B cell (primary cell): Measurements from ENCODE around the gene AFF3. TPM values are rescaled to one million over a fixed set of nuclear protein-coding genes. Genes with fewer than 3 reads are reported as not detected.

Experiments
- ATAC-seq: fragments of 200-7000 bp; cut with Tn5 transposase; one replicate; pipeline ENCODE4 v1.10.0; 2021; ENCODE audit warnings: low read depth, mild to moderate bottlenecking, moderate number of reproducible peaks, moderate library complexity
- CTCF ChIA-PET: fragments of 350-600 bp; sonication (Branson Sonifier 250); formaldehyde crosslinking; loops from one replicate; lab custom pipeline; 2021; ENCODE audit warnings: antibody characterized with exemption, inconsistent platforms; lab: Charles Lee
- POLR2A ChIA-PET: fragments of 350-600 bp; sonication (Branson Sonifier 250); formaldehyde crosslinking; loops from one replicate; lab custom pipeline; 2021; ENCODE audit warnings: antibody characterized with exemption; lab: Charles Lee
- DNase-seq: peaks from one replicate; pipeline ENCODE4 v3.0.0; 2013
- H2AFZ ChIP-seq: 2 replicates; pipeline ENCODE4 v1.6.1; 2012; ENCODE audit warnings: mild to moderate bottlenecking, low read depth, low read length; ENCODE audit not compliant: insufficient read depth, poor library complexity, severe bottlenecking
- H3K27ac ChIP-seq, 2 donors: 1 replicate in 1 of 2; 2 replicates in 1 of 2; pipeline ENCODE4 v1.5.1; 2012 to 2013; ENCODE audit warnings: low read length in 2 of 2, mild to moderate bottlenecking in 2 of 2, moderate library complexity in 1 of 2
- H3K27me3 ChIP-seq, 4 experiments: fragments of 200-600 bp in 1 of 4; sonication (generic) in 1 of 4; replicated peaks in 1 of 4; 1 replicate in 2 of 4; 2 replicates in 2 of 4; pipeline versions ENCODE4 v1.6.1 to v1.7.0; 2013 to 2016; ENCODE audit warnings: low read length in 3 of 4, mild to moderate bottlenecking in 2 of 4, mixed read lengths in 1 of 4, moderate library complexity in 1 of 4; ENCODE audit not compliant: insufficient read depth in 4 of 4, control insufficient read depth in 3 of 4; ENCODE audit errors: control extremely low read depth in 1 of 4
- H3K36me3 ChIP-seq, 2 experiments: replicated peaks in 1 of 2; 1 replicate in 1 of 2; 2 replicates in 1 of 2; pipeline versions ENCODE4 v1.6.1 to v1.7.1; 2013; ENCODE audit warnings: low read length in 1 of 2; ENCODE audit not compliant: insufficient read depth in 2 of 2, control insufficient read depth in 1 of 2; ENCODE audit errors: control extremely low read depth in 1 of 2, extremely low read depth in 1 of 2
- H3K4me1 ChIP-seq, 2 donors: fragments of 200-600 bp in 1 of 2; sonication (generic) in 1 of 2; 1 replicate in 1 of 2; 2 replicates in 1 of 2; pipeline versions ENCODE4 v1.5.1 to v1.6.1; 2013 to 2017; ENCODE audit warnings: low read length in 2 of 2; ENCODE audit not compliant: control insufficient read depth in 2 of 2, insufficient read depth in 2 of 2
- H3K4me2 ChIP-seq: replicated peaks from 2 replicates; pipeline ENCODE3; 2012; ENCODE audit warnings: mild to moderate bottlenecking, low read depth, low read length; ENCODE audit not compliant: poor library complexity, severe bottlenecking
- H3K4me3 ChIP-seq, 5 experiments: fragments of 200-600 bp in 1 of 5; sonication (generic) in 1 of 5; 1 replicate in 3 of 5; 2 replicates in 2 of 5; pipeline versions ENCODE4 v1.5.1 to v1.7.0; 2011 to 2016; ENCODE audit warnings: low read length in 4 of 5, mild to moderate bottlenecking in 4 of 5, low read depth in 2 of 5, control low read depth in 1 of 5, moderate library complexity in 1 of 5; ENCODE audit not compliant: insufficient read depth in 1 of 5; ENCODE audit errors: control extremely low read depth in 1 of 5, extremely low read depth in 1 of 5
- H3K79me2 ChIP-seq: fragments of 200-600 bp; sonication (generic); one replicate; pipeline ENCODE4 v1.6.0; 2016; ENCODE audit warnings: low read length; ENCODE audit not compliant: control insufficient read depth, insufficient read depth
- H3K9ac ChIP-seq: fragments of 200-600 bp; sonication (generic); 2 replicates; pipeline ENCODE4 v1.6.1; 2017; ENCODE audit warnings: mild to moderate bottlenecking, low read length, moderate library complexity
- H3K9me3 ChIP-seq, 3 donors: one replicate each; pipeline versions ENCODE4 v1.6.1 to v1.7.1; 2013; ENCODE audit warnings: low read length in 2 of 3; ENCODE audit not compliant: control insufficient read depth in 2 of 3, insufficient read depth in 1 of 3; ENCODE audit errors: control extremely low read depth in 1 of 3
- H4K20me1 ChIP-seq: 2 replicates; pipeline ENCODE4 v1.6.0; 2012; ENCODE audit warnings: mild to moderate bottlenecking, low read length; ENCODE audit not compliant: insufficient read depth, control insufficient read depth, poor library complexity, severe bottlenecking
- H3K27ac Mint-ChIP-seq: one replicate; pipeline ENCODE4 v1.8.0; 2021; ENCODE audit warnings: mixed read lengths
- H3K27me3 Mint-ChIP-seq: one replicate; pipeline ENCODE4 v1.8.0; 2021; ENCODE audit warnings: mixed read lengths
- H3K4me1 Mint-ChIP-seq: one replicate; pipeline ENCODE4 v1.8.0; 2021; ENCODE audit warnings: mixed read lengths
- H3K4me3 Mint-ChIP-seq: one replicate; pipeline ENCODE4 v1.8.0; 2021; ENCODE audit warnings: mixed read lengths
- H3K9me3 Mint-ChIP-seq: one replicate; pipeline ENCODE4 v1.8.0; 2022; ENCODE audit warnings: mixed read lengths; ENCODE audit not compliant: insufficient read depth
- CTCF ChIP-seq: fragments of 200-600 bp; IDR thresholded peaks from one replicate; pipeline ENCODE4 v1.8.0; 2022; ENCODE audit warnings: antibody characterized with exemption, mild to moderate bottlenecking
- EZH2 ChIP-seq: IDR thresholded peaks from 2 replicates; pipeline ENCODE4 v1.6.1; 2012; ENCODE audit warnings: borderline replicate concordance, low read depth, mild to moderate bottlenecking, moderate library complexity, low read length; ENCODE audit not compliant: insufficient read depth, poor library complexity, severe bottlenecking
- WGBS: methylation state at CpG from one replicate; pipeline ENCODE4 v1.1.5; 2013; ENCODE audit warnings: missing lambda C conversion rate; ENCODE audit not compliant: insufficient coverage; 5-methylcytosine and 5-hydroxymethylcytosine counted together
- intact Hi-C: fragments of 100-400 bp; cut with micrococcal nuclease; formaldehyde crosslinking; loops from one replicate; pipeline ENCODE4 v1.10.0; 2022
- polyA plus RNA-seq: library from polyadenylated mRNA; depleted of rRNA; stranded (reverse); fragments of >200 nt; gene quantifications from 2 replicates; pipeline ENCODE4 v1.2.3, GENCODE V29; 2012
- total RNA-seq, 2 donors: library from RNA; stranded (reverse); fragments of 120-200 nt in 1 of 2; gene quantifications; 1 replicate in 1 of 2; 2 replicates in 1 of 2; pipeline versions ENCODE4 v1.2.3 to v1.2.4, GENCODE V29; 2013 to 2022

The AFF3 gene
- total and polyA plus RNA-seq, 2 donors (not counting 1 experiment from before 2014, with no cell fraction given): 117 to 830 TPM

GRCh38 chr2:99802734-99803133, 339.7 kb downstream of the AFF3 start:
- no peak overlapping the region for H3K4me3 Mint-ChIP-seq
- H4K20me1 ChIP-seq: peaks cover 71% of the 10 kb centered on the region
- ChIA-PET CTCF (interaction anchor here (0.8 kb wide), 1 partner anchor 218 kb away, joined by 4 read pairs; no protein-coding TSS in a partner anchor), POLR2A (no interaction called here)
- DNase-seq (peak; percentile 21), ATAC-seq (no peak)
- WGBS: no CpG with 5 or more reads among the region's 1 CpG
- peaks cover 0 to 7% (median 0%) of the 10 kb centered on the region in 3 donors for H3K9me3 ChIP-seq
- H3K9me3 Mint-ChIP-seq: peaks cover under 1% of the 10 kb centered on the region
- H3K27me3 Mint-ChIP-seq: no peaks in the 10 kb centered on the region
- H3K27ac ChIP-seq: no peak overlapping the region
- no peak overlapping the region for H3K4me2 ChIP-seq
- H2AFZ ChIP-seq: no peak overlapping the region
- intact Hi-C loops: no loop called here
- H3K79me2 ChIP-seq: peaks cover 80% of the 10 kb centered on the region
- no peaks in the 10 kb centered on the region for H3K27me3 ChIP-seq
- H3K36me3 ChIP-seq: peaks cover 6 to 16% of the 10 kb centered on the region in 2 experiments
- H3K9ac ChIP-seq: no peak overlapping the region
- TF ChIP-seq CTCF (no peak), EZH2 (no peak)
- H3K27ac Mint-ChIP-seq: no peak overlapping the region
- no peak overlapping the region for H3K4me3 ChIP-seq
- peaks cover 14 to 29% of the 10 kb centered on the region in 2 donors for H3K4me1 ChIP-seq
- peaks cover 60% of the 10 kb centered on the region for H3K4me1 Mint-ChIP-seq

- H3K4me2 ChIP-seq: no peak overlapping the region
- Mint-ChIP-seq H3K4me1 (peaks cover 54% of the 10 kb centered on the region), H3K27ac (no peak overlapping the region), H3K27me3 (no peaks in the 10 kb centered on the region), H3K4me3 (no peak overlapping the region), H3K9me3 (peaks cover 7% of the 10 kb centered on the region)
- H3K9ac ChIP-seq: no peak overlapping the region
- TF ChIP-seq CTCF (no peak), EZH2 (no peak)
- intact Hi-C loops: no loop called here
- H3K36me3 ChIP-seq: peaks cover 6 to 9% of the 10 kb centered on the region in 2 experiments
- no peak for ATAC-seq
- no peak overlapping the region for H3K4me3 ChIP-seq
- DNase-seq: no peak
- ChIA-PET CTCF (no interaction called here), POLR2A (no interaction called here)
- H3K79me2 ChIP-seq: peaks cover 79% of the 10 kb centered on the region
- peaks cover 0 to 11% (median 2%) of the 10 kb centered on the region in 3 donors for H3K9me3 ChIP-seq
- H3K4me1 ChIP-seq: peaks cover 14 to 33% of the 10 kb centered on the region in 2 donors
- H3K27me3 ChIP-seq: no peaks in the 10 kb centered on the region
- peaks cover 71% of the 10 kb centered on the region for H4K20me1 ChIP-seq
- whole genome bisulfite sequencing: 64% methylated on average over 1 of the region's 4 CpGs
- no peak overlapping the region for H2AFZ ChIP-seq
- H3K27ac ChIP-seq: no peak overlapping the region
Observed at GRCh38 chr2:99801327-99801901, 341.0 kb downstream of the AFF3 start.
